Activated CD8-positive, alpha-beta memory T cell treated with anti-CD3 and anti-CD28 coated beads, Interleukin-2, amount 50 U/mL, for 24 hours (primary cell): ENCODE measurements around the gene GLIS1.

Experiments
- DNase-seq: peaks from one replicate; pipeline ENCODE4 v3.0.0-alpha.2; 2020; ENCODE audit errors: extremely low read depth

The GLIS1 gene

GRCh38 chr1:53718443-53718842 is 20.5 kb downstream of the GLIS1 start:
- DNase-seq, result no peak

DNA sequence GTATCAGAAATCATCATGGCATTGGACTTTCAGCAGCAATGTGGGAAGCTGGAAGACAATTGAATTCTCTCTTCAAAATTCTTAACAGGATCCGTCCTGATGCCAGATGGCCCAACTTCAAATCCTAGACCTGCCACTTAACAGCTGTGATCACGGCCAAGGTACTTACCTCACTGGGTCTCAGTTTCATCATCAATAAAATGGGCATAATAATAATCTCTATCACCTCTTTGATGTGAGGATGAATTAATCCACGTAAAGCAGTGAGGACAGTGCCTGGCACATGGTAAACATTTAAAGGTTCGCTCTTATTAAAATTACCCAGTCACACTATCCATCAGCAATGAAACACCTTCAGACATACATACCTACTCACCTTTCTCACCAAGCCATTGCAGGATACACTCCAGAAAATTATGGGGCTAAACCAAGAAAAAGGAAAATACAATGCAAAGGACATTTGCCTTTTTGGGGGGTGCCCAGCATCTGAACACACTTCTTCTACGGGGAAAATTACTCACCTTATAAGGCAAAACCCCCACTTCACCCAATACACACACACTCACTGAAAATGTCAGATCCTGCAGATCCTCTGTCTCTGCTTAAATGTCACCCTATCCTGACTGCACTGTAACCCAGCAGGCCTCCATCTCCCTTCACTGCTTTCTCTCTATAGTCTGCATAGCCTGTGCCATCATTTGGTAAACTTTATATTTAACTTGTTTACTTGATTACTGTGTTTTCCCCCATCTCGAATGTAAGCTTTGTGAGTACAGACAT is 21.7 kb downstream of the GLIS1 start:
- DNase-seq, result no peak

GRCh38 chr1:53716150-53716549 is 22.8 kb downstream of the GLIS1 start:
- DNase-seq, result no peak

DNA sequence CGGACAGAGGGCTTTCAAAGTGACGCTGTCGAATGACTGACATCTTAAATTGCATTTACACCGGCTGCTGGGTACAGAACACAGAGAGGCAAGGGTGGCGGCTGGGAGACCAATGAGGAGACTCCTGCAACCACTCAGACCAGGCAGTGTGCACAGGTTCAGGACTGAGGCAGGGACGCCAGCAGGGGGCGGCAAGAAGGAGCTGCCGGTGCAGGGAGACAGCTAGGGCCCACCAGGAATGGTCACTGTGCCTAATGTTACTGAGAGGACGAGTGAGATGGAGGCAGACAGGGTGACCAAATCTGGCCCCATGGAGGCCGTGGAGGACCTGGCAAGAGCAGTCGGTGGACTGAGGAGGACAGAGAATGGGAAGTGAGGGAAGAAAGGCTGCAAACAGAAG is 23.5 kb downstream of the GLIS1 start:
- DNase-seq, result no peak

DNA sequence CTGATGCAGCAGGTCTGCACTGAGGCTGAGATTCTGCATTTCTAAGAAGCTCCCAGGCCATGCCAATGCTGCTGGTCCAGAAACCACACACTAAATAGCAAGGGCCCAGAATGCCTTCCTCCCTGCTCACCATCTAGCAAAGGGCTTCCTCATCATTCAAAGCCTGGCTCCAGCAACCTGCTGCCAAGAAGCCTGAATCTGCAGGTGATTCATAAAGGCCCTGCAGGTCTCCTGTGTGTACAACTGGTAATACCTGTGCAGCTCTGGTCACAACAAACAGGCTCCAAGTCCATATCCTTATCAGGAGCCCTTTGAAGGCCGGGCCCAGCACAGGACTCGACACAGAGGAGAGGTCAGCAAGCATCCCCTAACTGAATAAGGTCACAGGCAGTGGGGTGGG is 26.7 kb downstream of the GLIS1 start:
- no peak for DNase-seq

DNA sequence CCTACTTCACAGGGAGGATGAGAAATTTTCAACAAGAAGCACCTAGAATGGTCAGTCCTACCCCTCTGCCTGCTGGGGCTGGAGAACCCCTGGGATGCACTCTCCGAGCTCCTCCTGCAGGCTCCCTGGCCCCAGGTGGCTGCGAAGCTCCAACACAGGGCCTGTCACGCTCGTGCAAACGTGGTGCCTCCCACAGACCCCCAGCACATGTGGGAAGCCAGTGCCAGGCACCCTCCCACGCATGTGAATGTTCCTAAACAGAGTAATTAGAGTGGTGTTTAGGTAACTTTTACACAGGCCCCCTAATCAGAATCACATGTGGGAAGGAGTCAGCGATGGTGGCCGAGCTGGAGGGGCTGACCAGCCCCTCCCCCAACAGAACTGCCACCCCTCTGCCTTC is 28.4 kb downstream of the GLIS1 start:
- DNase-seq, result no peak

GRCh38 chr1:53708687-53709086 is 30.3 kb downstream of the GLIS1 start:
- DNase-seq, result no peak

DNA sequence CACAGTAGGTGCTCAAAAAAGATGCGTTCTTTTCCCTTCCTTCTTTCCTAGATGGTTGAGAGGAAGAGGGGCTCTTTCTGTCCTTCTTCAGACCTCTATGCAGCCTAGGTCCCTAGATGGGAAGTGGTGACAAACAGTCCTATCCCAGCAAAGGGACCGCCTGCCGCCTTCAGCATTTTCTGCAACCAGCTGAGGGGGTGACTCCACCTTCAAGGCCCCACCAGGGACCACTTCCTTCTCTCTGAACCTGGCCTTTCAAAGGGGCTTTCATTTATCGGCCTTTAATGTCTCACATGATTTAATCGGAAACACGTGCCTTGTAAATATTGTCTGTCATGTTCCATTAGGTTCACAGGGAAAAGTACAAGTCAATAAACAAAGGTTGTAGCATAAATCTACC is 32.6 kb downstream of the GLIS1 start:
- no peak for DNase-seq

- no peak for DNase-seq
Measured at GRCh38 chr1:53705446-53706096, 33.4 kb downstream of the GLIS1 start.

DNA sequence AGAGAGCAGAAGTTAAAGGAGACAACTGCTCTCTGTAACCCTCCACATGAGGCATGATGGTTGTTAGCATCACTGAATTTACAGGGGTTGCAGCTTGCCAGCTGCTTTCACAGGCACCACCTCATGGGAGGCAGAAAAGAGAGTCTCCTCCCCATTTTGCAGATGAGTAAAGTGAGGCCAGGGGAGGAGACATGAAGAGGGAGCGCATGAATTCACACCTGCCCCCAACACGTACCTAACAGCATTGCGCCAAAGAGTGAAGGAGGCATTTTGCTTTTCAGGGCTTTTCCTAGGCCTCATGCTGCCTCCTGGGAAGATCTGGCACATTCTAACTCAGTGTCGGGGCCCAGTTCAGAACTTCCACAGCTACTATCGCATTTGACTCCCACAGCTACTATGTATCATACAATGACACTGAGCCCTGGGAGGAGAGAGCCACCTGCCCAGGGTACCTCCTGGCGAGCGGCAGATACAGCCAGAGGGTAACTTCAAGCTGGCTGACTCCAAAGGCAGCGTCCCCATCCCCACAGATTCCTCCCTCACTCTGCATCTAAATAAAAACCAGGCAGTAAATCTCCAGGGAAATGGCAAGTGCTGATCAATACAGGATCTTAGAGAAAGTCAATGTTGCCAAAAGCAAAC is 34.0 kb downstream of the GLIS1 start:
- no peak for DNase-seq

- DNase-seq, result no peak
Measured at GRCh38 chr1:53704304-53704703, 34.7 kb downstream of the GLIS1 start.

DNA sequence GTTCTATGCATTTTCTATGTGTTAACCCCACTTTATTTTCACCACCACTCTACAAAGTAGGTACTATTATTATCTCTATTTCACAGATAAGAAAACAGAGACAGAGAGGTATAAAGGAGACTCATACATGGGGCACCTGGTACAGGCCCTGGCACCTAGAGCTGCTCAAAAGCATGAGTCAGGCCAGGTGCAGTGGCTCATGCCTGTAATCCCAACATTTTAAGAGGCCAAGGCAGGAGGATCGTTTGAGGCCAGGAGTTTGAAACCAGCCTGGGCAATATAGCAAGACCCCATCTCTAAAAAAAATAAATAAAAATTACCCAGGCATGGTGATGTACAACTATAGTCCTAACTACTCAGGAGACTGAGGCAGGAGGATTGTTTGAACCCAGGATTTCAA is 35.8 kb downstream of the GLIS1 start:
- no peak for DNase-seq

DNA sequence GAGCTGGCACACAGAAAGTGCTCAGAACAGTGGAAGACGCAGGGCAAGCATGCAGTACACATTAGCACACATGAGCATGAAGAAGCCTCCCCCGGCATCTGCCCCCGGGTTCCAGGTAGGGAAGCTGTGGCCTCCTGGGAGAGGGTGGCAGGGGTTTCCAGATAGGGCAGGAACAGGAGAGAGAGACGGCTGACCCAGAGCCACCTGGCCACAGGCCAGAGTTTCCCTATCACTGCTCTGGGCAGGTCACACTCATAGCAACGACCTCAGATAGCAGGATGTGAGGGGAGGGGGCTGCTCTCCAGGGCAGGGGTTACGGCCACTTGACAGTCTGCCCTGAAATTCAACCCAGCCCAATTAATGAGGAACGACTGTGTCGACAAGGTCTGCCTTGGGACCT is 36.6 kb downstream of the GLIS1 start:
- DNase-seq, result no peak

DNA sequence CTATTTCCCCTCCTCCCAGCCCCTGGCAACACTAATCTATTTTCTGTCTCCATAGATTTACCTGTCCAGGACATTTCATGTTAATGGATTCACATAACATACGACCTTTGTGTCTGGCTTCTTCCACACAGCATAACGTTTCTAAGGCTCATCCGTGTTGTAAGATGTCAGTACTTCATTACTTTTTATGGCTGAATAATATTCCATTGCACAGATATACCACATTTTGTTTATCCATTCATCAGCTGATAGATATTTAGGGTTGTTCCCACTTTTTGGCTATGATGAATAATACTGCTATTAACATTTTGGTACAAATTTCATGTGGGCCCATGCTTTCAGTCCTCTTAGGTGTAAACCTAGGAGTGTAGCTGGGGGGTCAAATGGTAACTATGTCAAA is 38.2 kb downstream of the GLIS1 start:
- no peak for DNase-seq

DNA sequence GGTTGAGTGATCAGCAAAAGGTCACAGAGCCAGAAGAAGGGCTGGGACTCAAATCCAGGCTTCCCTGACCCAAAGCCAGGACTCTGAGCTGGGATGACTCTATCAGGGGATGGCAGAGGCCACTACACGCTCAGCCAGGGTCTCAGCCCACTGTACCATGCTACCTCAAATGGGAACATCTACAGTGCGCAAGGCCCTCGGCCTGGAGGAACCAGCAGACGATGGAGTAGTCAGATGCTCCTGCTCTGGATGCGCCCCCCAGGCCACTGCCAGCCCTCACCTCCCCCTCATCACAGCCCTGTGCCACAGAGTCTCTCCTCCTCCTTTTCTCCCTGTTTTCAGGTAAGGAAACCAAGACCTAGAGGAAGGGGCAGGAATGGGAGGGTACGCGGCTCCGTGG is 39.0 kb downstream of the GLIS1 start:
- DNase-seq, result no peak

DNA sequence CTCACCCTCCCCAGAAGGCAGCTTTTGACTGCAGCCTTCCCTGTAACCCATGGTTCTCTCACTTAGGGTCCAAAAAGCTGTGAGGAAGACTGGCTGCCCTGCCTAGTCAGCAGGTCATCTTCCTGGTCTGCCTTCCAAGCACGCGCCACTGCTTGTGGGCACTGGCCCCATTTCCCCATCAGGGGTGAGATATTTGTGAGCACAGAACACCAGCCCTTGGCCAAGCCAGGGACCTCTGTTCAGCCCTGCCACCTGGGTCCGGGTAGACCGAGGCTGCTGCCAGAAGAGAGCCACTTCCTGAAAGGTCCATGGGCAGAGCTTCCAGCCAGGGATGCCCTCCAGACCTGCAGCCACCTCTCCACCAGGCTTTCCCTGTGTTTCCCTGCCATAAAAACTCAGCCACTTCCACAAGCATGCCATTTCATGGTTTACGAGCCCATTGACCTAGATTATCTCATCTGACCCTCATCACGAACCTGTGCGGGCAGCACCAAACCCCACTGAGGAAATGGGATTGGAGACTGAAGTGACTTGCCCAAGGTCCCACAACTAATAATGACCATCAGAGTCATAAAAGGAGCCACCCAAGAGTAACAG is 40.5 kb downstream of the GLIS1 start:
- DNase-seq, result no peak

DNA sequence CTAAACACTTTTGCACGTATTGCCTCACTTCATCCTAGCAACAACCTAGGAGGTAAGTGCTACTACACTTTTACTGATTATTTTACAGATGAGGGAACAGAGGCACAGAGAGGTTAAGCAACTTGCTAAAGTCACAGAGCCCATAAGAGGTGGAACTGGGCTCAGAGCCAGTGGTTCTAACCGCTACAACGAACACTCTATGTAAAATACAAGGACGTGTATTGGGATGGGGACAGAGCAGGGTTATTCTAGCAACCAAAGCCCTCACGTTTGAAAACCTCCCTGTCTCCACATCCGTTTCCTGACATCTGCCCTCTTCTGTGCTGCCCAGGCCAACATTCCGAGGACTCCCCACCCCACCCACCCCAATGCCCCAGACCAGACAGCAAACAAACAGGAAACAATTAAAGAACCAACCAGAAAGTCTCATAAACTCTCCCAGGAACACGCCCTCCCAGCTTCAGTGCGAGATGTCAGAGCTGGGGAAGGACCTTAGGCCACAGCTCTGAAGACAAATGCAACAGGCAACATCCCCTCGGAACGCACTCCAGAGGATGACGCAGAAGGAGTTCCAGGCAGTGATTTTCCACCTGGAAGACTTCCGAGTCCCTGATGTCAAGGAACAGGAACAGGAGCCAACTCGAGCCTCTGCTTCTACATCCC is 41.1 kb downstream of the GLIS1 start:
- no peak for DNase-seq

DNA sequence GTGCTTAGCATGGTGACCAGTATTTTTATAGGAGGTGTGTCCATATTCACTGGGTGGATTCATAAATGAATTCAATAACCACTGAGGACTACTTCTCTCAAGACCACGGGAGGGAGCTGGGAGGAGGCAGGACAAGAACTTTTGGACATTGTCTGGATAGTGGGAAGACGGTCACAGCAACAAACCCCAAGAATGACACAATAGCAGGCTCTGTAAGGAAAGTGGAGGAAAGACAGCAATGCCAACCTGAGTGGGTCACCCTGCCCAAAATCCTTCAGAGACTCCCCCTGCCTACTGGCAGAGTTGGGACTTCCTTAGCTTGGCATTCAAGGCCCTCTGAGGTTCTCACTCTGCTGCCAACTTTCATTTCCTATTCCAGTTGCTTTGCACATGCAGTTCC is 42.0 kb downstream of the GLIS1 start:
- no peak for DNase-seq

GRCh38 chr1:53696571-53696970 is 42.4 kb downstream of the GLIS1 start:
- no peak for DNase-seq

DNA sequence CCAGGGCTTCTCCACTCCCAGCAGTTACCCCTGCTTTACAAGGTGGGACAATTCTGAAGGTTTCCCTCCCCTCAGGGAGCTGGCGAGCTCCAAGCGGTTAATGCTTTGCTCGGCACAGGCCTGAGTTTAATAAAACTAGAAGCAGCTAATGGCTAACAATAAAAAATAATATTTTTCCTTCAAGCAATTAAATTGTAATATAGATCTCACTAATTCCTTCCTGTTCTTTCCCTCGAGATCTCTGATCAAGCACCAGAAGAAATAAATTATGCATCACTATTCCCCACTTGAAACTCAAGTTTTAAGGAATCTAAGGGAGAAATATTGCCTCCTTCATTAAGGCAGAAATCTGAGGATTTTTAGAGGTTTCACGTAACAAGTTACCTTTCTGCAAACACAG is 42.9 kb downstream of the GLIS1 start:
- DNase-seq, result no peak

GRCh38 chr1:53695116-53695515 is 43.8 kb downstream of the GLIS1 start:
- DNase-seq, result no peak

DNA sequence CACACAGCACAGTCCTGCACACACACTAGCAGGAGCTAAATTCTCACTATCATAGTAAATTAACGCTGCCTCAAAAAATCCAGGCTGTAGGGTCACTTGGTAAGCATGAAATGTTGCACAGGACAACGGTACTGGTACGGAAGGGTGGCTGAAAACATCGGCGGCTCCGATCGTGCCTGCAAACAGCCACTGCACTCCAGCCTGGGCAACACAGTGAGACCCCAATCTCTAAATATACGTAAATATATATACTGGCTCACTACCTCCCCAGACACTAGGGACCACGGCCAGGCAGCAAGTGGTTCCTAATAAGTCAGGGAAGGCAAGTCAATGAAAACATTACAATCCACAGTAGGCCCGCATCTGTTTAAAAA is 44.3 kb downstream of the GLIS1 start:
- DNase-seq, result no peak
